Measurements from ENCODE around the gene FDXR. TPM values are rescaled to one million over a fixed set of nuclear protein-coding genes. Genes with fewer than 3 reads are reported as not detected.

Gene FDXR
- total and polyA plus RNA-seq, 2 of the 8 experiments (the other 6 are each of a cell fraction or from before 2014, with no cell fraction given), result 24.2 to 31.4 TPM

DNA sequence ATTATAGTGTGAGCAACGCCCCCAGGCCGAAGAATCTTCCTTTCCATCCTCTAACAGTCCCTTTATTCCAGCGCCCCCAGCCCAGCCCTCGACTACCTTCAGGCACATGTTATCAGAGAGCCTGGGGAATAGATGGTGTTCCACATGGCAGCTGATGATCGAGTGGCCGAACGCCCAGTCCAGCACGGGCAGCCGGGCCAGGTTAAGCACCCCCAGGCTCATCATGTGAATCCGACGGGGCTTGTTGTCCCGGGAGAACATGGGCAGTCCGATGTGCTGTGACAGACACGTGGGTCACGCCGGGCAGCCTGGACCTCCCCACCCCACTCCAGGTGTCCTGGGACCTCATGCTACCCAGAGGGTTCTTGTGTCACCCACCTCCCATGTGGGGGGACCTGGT lies 6.5 kb upstream of the FDXR start (continued):
- TF ChIP-seq, protein P1, sequence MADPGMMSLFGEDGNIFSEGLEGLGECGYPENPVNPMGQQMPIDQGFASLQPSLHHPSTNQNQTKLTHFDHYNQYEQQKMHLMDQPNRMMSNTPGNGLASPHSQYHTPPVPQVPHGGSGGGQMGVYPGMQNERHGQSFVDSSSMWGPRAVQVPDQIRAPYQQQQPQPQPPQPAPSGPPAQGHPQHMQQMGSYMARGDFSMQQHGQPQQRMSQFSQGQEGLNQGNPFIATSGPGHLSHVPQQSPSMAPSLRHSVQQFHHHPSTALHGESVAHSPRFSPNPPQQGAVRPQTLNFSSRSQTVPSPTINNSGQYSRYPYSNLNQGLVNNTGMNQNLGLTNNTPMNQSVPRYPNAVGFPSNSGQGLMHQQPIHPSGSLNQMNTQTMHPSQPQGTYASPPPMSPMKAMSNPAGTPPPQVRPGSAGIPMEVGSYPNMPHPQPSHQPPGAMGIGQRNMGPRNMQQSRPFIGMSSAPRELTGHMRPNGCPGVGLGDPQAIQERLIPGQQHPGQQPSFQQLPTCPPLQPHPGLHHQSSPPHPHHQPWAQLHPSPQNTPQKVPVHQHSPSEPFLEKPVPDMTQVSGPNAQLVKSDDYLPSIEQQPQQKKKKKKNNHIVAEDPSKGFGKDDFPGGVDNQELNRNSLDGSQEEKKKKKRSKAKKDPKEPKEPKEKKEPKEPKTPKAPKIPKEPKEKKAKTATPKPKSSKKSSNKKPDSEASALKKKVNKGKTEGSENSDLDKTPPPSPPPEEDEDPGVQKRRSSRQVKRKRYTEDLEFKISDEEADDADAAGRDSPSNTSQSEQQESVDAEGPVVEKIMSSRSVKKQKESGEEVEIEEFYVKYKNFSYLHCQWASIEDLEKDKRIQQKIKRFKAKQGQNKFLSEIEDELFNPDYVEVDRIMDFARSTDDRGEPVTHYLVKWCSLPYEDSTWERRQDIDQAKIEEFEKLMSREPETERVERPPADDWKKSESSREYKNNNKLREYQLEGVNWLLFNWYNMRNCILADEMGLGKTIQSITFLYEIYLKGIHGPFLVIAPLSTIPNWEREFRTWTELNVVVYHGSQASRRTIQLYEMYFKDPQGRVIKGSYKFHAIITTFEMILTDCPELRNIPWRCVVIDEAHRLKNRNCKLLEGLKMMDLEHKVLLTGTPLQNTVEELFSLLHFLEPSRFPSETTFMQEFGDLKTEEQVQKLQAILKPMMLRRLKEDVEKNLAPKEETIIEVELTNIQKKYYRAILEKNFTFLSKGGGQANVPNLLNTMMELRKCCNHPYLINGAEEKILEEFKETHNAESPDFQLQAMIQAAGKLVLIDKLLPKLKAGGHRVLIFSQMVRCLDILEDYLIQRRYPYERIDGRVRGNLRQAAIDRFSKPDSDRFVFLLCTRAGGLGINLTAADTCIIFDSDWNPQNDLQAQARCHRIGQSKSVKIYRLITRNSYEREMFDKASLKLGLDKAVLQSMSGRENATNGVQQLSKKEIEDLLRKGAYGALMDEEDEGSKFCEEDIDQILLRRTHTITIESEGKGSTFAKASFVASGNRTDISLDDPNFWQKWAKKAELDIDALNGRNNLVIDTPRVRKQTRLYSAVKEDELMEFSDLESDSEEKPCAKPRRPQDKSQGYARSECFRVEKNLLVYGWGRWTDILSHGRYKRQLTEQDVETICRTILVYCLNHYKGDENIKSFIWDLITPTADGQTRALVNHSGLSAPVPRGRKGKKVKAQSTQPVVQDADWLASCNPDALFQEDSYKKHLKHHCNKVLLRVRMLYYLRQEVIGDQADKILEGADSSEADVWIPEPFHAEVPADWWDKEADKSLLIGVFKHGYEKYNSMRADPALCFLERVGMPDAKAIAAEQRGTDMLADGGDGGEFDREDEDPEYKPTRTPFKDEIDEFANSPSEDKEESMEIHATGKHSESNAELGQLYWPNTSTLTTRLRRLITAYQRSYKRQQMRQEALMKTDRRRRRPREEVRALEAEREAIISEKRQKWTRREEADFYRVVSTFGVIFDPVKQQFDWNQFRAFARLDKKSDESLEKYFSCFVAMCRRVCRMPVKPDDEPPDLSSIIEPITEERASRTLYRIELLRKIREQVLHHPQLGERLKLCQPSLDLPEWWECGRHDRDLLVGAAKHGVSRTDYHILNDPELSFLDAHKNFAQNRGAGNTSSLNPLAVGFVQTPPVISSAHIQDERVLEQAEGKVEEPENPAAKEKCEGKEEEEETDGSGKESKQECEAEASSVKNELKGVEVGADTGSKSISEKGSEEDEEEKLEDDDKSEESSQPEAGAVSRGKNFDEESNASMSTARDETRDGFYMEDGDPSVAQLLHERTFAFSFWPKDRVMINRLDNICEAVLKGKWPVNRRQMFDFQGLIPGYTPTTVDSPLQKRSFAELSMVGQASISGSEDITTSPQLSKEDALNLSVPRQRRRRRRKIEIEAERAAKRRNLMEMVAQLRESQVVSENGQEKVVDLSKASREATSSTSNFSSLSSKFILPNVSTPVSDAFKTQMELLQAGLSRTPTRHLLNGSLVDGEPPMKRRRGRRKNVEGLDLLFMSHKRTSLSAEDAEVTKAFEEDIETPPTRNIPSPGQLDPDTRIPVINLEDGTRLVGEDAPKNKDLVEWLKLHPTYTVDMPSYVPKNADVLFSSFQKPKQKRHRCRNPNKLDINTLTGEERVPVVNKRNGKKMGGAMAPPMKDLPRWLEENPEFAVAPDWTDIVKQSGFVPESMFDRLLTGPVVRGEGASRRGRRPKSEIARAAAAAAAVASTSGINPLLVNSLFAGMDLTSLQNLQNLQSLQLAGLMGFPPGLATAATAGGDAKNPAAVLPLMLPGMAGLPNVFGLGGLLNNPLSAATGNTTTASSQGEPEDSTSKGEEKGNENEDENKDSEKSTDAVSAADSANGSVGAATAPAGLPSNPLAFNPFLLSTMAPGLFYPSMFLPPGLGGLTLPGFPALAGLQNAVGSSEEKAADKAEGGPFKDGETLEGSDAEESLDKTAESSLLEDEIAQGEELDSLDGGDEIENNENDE (IDR thresholded peaks at IDR 0.05; ENCODE audit: insufficient replicate concordance, low read length), result no peak
- TF ChIP-seq SAP30 (IDR thresholded peaks at IDR 0.05; ENCODE audit: insufficient read depth, insufficient replicate concordance, low read length), result no peak
- no peak for TF ChIP-seq SIN3A (conservative IDR thresholded peaks at IDR 0.05 in 1 of 2, IDR thresholded peaks at IDR 0.05 in 1 of 2; ENCODE audit: low read depth in 1 of 2, low read length in 2 of 2)
- TF ChIP-seq, protein P2, sequence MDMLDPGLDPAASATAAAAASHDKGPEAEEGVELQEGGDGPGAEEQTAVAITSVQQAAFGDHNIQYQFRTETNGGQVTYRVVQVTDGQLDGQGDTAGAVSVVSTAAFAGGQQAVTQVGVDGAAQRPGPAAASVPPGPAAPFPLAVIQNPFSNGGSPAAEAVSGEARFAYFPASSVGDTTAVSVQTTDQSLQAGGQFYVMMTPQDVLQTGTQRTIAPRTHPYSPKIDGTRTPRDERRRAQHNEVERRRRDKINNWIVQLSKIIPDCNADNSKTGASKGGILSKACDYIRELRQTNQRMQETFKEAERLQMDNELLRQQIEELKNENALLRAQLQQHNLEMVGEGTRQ (IDR thresholded peaks at IDR 0.05; ENCODE audit: low read length), result no peak
- no peak for TF ChIP-seq CEBPB (IDR thresholded peaks at IDR 0.05; ENCODE audit: low read depth, low read length)
- no peak for TF ChIP-seq ASH2L (IDR thresholded peaks at IDR 0.05; ENCODE audit: low read length)
- no peak for TF ChIP-seq EZH2 (IDR thresholded peaks at IDR 0.05; ENCODE audit: low read depth, low read length, severe bottlenecking)
- no peak for TF ChIP-seq NANOG (IDR thresholded peaks at IDR 0.05; ENCODE audit: insufficient read depth, low read depth, low read length, poor library complexity, severe bottlenecking)

All from H1 (cell line).